DOHH2 (cell line): Measurements from ENCODE around the gene ACTG2.

ENCODE experiments used
- H3F3A ChIP-seq: fragments of 200-600 bp; sonication (generic), shearing (Covaris generic); 2 replicates; pipeline ENCODE4 v1.6.0; 2016; ENCODE audit warnings: antibody characterized with exemption, mild to moderate bottlenecking; ENCODE audit not compliant: control insufficient read depth, insufficient read depth
- H3K27ac ChIP-seq: fragments of 200-600 bp; sonication (generic); 2 replicates; pipeline ENCODE4 v1.5.1; 2014; ENCODE audit warnings: low read depth, mild to moderate bottlenecking, low read length, moderate library complexity
- H3K27me3 ChIP-seq: fragments of 200-600 bp; sonication (generic); 2 replicates; pipeline ENCODE4 v1.6.1; 2014; ENCODE audit warnings: mild to moderate bottlenecking, low read length, mixed read lengths; ENCODE audit not compliant: control insufficient read depth
- H3K36me3 ChIP-seq: fragments of 200-600 bp; sonication (generic); 2 replicates; pipeline ENCODE4 v1.6.1; 2014; ENCODE audit warnings: mild to moderate bottlenecking, low read length, moderate library complexity, mixed read lengths; ENCODE audit not compliant: control insufficient read depth
- H3K4me1 ChIP-seq: fragments of 200-600 bp; sonication (generic); 2 replicates; pipeline ENCODE4 v1.6.1; 2014; ENCODE audit warnings: mild to moderate bottlenecking, low read length, mixed read lengths; ENCODE audit not compliant: control insufficient read depth
- H3K4me2 ChIP-seq: fragments of 200-600 bp; sonication (generic); 2 replicates; pipeline ENCODE4 v1.6.0; 2014; ENCODE audit warnings: mild to moderate bottlenecking, low read length, moderate library complexity
- H3K4me3 ChIP-seq: fragments of 200-600 bp; sonication (generic); 2 replicates; pipeline ENCODE4 v1.5.1; 2014; ENCODE audit warnings: mild to moderate bottlenecking, low read length, mixed read lengths
- H3K79me2 ChIP-seq: fragments of 200-600 bp; sonication (generic); 2 replicates; pipeline ENCODE4 v1.6.1; 2014; ENCODE audit warnings: mild to moderate bottlenecking, low read length, mixed read lengths; ENCODE audit not compliant: control insufficient read depth
- H3K9me2 ChIP-seq: fragments of 200-600 bp; sonication (generic); replicated peaks from 2 replicates; pipeline ENCODE4 v1.6.1; 2014; ENCODE audit warnings: mild to moderate bottlenecking, low read length, mixed read lengths; ENCODE audit not compliant: control insufficient read depth
- H3K9me3 ChIP-seq: fragments of 200-600 bp; sonication (generic); 2 replicates; pipeline ENCODE4 v1.6.1; 2014; ENCODE audit warnings: antibody characterized with exemption, low read length, mixed read lengths; ENCODE audit not compliant: control insufficient read depth, insufficient read depth
- H4K20me1 ChIP-seq: fragments of 200-600 bp; sonication (generic); 2 replicates; pipeline ENCODE4 v1.6.0; 2014; ENCODE audit warnings: low read depth, mild to moderate bottlenecking, antibody characterized with exemption, low read length, moderate library complexity; ENCODE audit not compliant: control insufficient read depth, insufficient read depth
- CTCF ChIP-seq: fragments of 200-600 bp; sonication (generic); IDR thresholded peaks from one replicate; pipeline ENCODE4 v1.5.1; 2014; ENCODE audit warnings: antibody characterized with exemption, mild to moderate bottlenecking, low read depth, low read length; ENCODE audit not compliant: poor library complexity, severe bottlenecking
- EZH2phosphoT487 ChIP-seq: fragments of 200-600 bp; sonication (generic); IDR thresholded peaks from 2 replicates; pipeline ENCODE4 v1.6.1; 2017; ENCODE audit warnings: borderline replicate concordance, mild to moderate bottlenecking, antibody characterized with exemption, low read length, moderate library complexity, mixed read lengths

The ACTG2 gene

GRCh38 chr2:73946215-73946614, 53.4 kb downstream of the ACTG2 start:
- TF ChIP-seq EZH2phosphoT487 (no peak), CTCF (no peak)
- Histone ChIP-seq H3F3A (no peaks in the 10 kb centered on the region), H3K27ac (no peak overlapping the region), H3K4me2 (no peak overlapping the region), H3K9me2 (no peaks in the 10 kb centered on the region), H3K27me3 (no peaks in the 10 kb centered on the region), H3K36me3 (peaks cover 90% of the 10 kb centered on the region), H3K4me1 (no peaks in the 10 kb centered on the region), H4K20me1 (peaks cover 12% of the 10 kb centered on the region; the same call in 1 of the 2 replicates), H3K4me3 (no peak overlapping the region), H3K79me2 (peaks cover 48% of the 10 kb centered on the region), H3K9me3 (no peaks in the 10 kb centered on the region)

GRCh38 chr2:73946666-73947065, 53.9 kb downstream of the ACTG2 start:
- Histone ChIP-seq H3K9me3 (no peaks in the 10 kb centered on the region), H3K4me1 (no peaks in the 10 kb centered on the region), H3K27me3 (no peaks in the 10 kb centered on the region), H3F3A (no peaks in the 10 kb centered on the region), H4K20me1 (peaks cover 12% of the 10 kb centered on the region; the same call in 1 of the 2 replicates), H3K9me2 (no peaks in the 10 kb centered on the region), H3K36me3 (peaks cover 91% of the 10 kb centered on the region), H3K4me3 (no peak overlapping the region), H3K79me2 (peaks cover 44% of the 10 kb centered on the region), H3K27ac (no peak overlapping the region), H3K4me2 (no peak overlapping the region)
- TF ChIP-seq CTCF (no peak), EZH2phosphoT487 (no peak)

GRCh38 chr2:73947412-73948018, 54.7 kb downstream of the ACTG2 start:
- Histone ChIP-seq H3K9me2 (no peaks in the 10 kb centered on the region), H4K20me1 (peaks cover 12% of the 10 kb centered on the region; the same call in 1 of the 2 replicates), H3K79me2 (peaks cover 37% of the 10 kb centered on the region), H3K4me3 (no peak overlapping the region), H3F3A (no peaks in the 10 kb centered on the region), H3K27me3 (no peaks in the 10 kb centered on the region), H3K4me2 (no peak overlapping the region), H3K27ac (no peak overlapping the region), H3K4me1 (no peaks in the 10 kb centered on the region), H3K36me3 (peaks cover 98% of the 10 kb centered on the region), H3K9me3 (no peaks in the 10 kb centered on the region)
- TF ChIP-seq EZH2phosphoT487 (no peak), CTCF (no peak)
